Endothelial cell of umbilical vein (primary cell): ENCODE data around the gene ATRIP. TPM values are rescaled to one million over a fixed set of nuclear protein-coding genes. Genes with fewer than 3 reads are reported as not detected.

ENCODE experiments used
- BruUV-seq: library from RNA; stranded (reverse); fragments of 400-500 nt; replicated peaks from 2 replicates; lab custom pipeline; 2021; lab: Mats Ljungman, UMichigan
- CTCF ChIA-PET: fragments of 300-600, 350-600 bp; sonication (Branson Sonifier 250); formaldehyde crosslinking; loops from one replicate; lab custom pipeline; 2021; ENCODE audit warnings: antibody characterized with exemption, inconsistent platforms; lab: Charles Lee
- POLR2A ChIA-PET: fragments of 300-600, 350-600 bp; sonication (Branson Sonifier 250); formaldehyde crosslinking; loops from one replicate; lab custom pipeline; 2021; ENCODE audit warnings: antibody characterized with exemption, inconsistent platforms; lab: Charles Lee
- DNase-seq: peaks from one replicate; pipeline ENCODE4 v3.0.0-alpha.2; 2011; ENCODE audit warnings: low read depth, low spot score
- FAIRE-seq: peaks from 2 replicates; lab custom pipeline; 2011; peaks lifted over from hg19 to GRCh38; lab: Jason Lieb, UNC
- H2AFZ ChIP-seq: 2 replicates; pipeline ENCODE4 v1.6.0; 2012; ENCODE audit warnings: low read depth, low read length, control low read depth, inconsistent platforms
- H3K27ac ChIP-seq: 2 replicates; pipeline ENCODE4 v1.5.1; 2011; ENCODE audit warnings: low read depth, mild to moderate bottlenecking, control low read depth, low read length, moderate library complexity; ENCODE audit not compliant: insufficient read depth
- H3K27me3 ChIP-seq, 2 experiments: 2 replicates each; pipeline versions ENCODE4 v1.6.0 to v1.6.1; 2011; ENCODE audit warnings: low read length in 2 of 2, mixed read lengths in 1 of 2; ENCODE audit not compliant: control insufficient read depth in 2 of 2, insufficient read depth in 2 of 2
- H3K36me3 ChIP-seq, 2 experiments: 2 replicates in 1 of 2; 3 replicates in 1 of 2; pipeline ENCODE4 v1.5.1; 2011; ENCODE audit warnings: low read length in 2 of 2, mild to moderate bottlenecking in 1 of 2, moderate library complexity in 1 of 2; ENCODE audit not compliant: control insufficient read depth in 2 of 2, insufficient read depth in 2 of 2; ENCODE audit errors: extremely low read depth in 1 of 2
- H3K4me1 ChIP-seq: 3 replicates; pipeline ENCODE4 v1.5.1; 2011; ENCODE audit warnings: mild to moderate bottlenecking, low read length; ENCODE audit not compliant: control insufficient read depth, insufficient read depth; ENCODE audit errors: extremely low read depth
- H3K4me2 ChIP-seq: 2 replicates; pipeline ENCODE4 v1.6.1; 2011; ENCODE audit warnings: low read length, control low read depth, mixed read lengths; ENCODE audit not compliant: insufficient read depth
- H3K4me3 ChIP-seq, 3 experiments: fragments of 200-600 bp in 1 of 3; sonication (generic), shearing (Covaris generic) in 1 of 3; replicated peaks in 1 of 3; 2 replicates each; pipeline ENCODE4 v1.5.1; 2011 to 2016; ENCODE audit warnings: control low read depth in 3 of 3, low read length in 3 of 3, mild to moderate bottlenecking in 2 of 3, inconsistent platforms in 1 of 3, low read depth in 1 of 3, moderate library complexity in 1 of 3; ENCODE audit not compliant: insufficient read depth in 1 of 3
- H3K79me2 ChIP-seq: 2 replicates; pipeline ENCODE4 v1.6.0; 2012; ENCODE audit warnings: low read length, inconsistent platforms; ENCODE audit not compliant: control insufficient read depth, insufficient read depth
- H3K9ac ChIP-seq: replicated peaks from 2 replicates; pipeline ENCODE3; 2011; ENCODE audit warnings: low read length, control low read depth; ENCODE audit not compliant: insufficient read depth; ENCODE audit errors: extremely low read depth
- H3K9me1 ChIP-seq: replicated peaks from 3 replicates; pipeline ENCODE4 v1.6.0; 2011; ENCODE audit warnings: mild to moderate bottlenecking, low read length; ENCODE audit not compliant: control insufficient read depth, insufficient read depth; ENCODE audit errors: extremely low read depth
- H3K9me3 ChIP-seq: replicated peaks from 2 replicates; pipeline ENCODE4 v1.5.1; 2012; ENCODE audit warnings: low read length, inconsistent platforms; ENCODE audit not compliant: control insufficient read depth, insufficient read depth
- H4K20me1 ChIP-seq: replicated peaks from 2 replicates; pipeline ENCODE3; 2011; ENCODE audit warnings: mild to moderate bottlenecking, low read length; ENCODE audit not compliant: control insufficient read depth, insufficient read depth; ENCODE audit errors: extremely low read depth
- FOS ChIP-seq: IDR thresholded peaks from 2 replicates; pipeline ENCODE4 v1.6.1; 2011; ENCODE audit warnings: mild to moderate bottlenecking, low read length, moderate library complexity, borderline replicate concordance; ENCODE audit not compliant: insufficient read depth
- JUN ChIP-seq: IDR thresholded peaks from 2 replicates; pipeline ENCODE4 v1.6.1; 2011; ENCODE audit warnings: borderline replicate concordance, low read depth; ENCODE audit not compliant: insufficient read length, insufficient read depth
- POLR2A ChIP-seq: IDR thresholded peaks from 2 replicates; pipeline ENCODE4 v1.6.1; 2012; ENCODE audit warnings: low read depth, mild to moderate bottlenecking, control low read depth, low read length
- POLR2AphosphoS5 ChIP-seq: IDR thresholded peaks from 2 replicates; pipeline ENCODE4 v1.6.1; 2012; ENCODE audit warnings: low read depth, mild to moderate bottlenecking, control low read depth, low read length, moderate library complexity; ENCODE audit not compliant: insufficient read depth
- dilution Hi-C: fragments of 300-500 bp; cut with MboI; formaldehyde crosslinking; loops from one replicate; pipeline ENCODE4 v1.15.0; 2019; ENCODE audit warnings: low sequenced_read_pairs; ENCODE audit not compliant: extremely low pct_ligation_motif_present
- intact Hi-C: fragments of 100-400 bp; cut with micrococcal nuclease; formaldehyde crosslinking; loops from one replicate; pipeline ENCODE4 v1.10.0; 2022
- polyA plus RNA-seq, 4 experiments: library from polyadenylated mRNA; depleted of rRNA in 3 of 4; stranded (reverse) in 3 of 4; unstranded in 1 of 4; fragments of >200 nt; gene quantifications; 2 replicates each; pipeline versions ENCODE4 v1.2.1 to v1.2.3, GENCODE V29; 2011 to 2012; ENCODE audit warnings: missing spikeins in 1 of 4
- total RNA-seq: library from RNA; stranded (reverse); gene quantifications from 2 replicates; pipeline ENCODE4 v1.2.3, GENCODE V29; 2021

The ATRIP gene
- total and polyA plus RNA-seq, 2 donors (not counting 3 experiments of a cell fraction or from before 2014, with no cell fraction given): 10.6 to 14.7 TPM

GRCh38 chr3:48428572-48429316, 17.8 kb upstream of the ATRIP start:
- TF ChIP-seq POLR2A: peak; percentile 49
- no peak for TF ChIP-seq JUN
- TF ChIP-seq POLR2AphosphoS5: peak; percentile 34
- no peaks in the 10 kb centered on the region for H3K27me3 ChIP-seq
- POLR2A ChIA-PET: interaction anchor here (0.6 to 1.4 kb wide), 3 partner anchors 8 to 45 kb away, joined by 3 to 5 read pairs (median 4); no protein-coding TSS in a partner anchor
- DNase-seq (peak; percentile 41), FAIRE-seq (peak; percentile 72)
- no TSS peak for BruUV-seq
- peak overlapping the region; percentile 86 for H2AFZ ChIP-seq
- H3K4me2 ChIP-seq: peak overlapping the region; percentile 56
- H3K27ac ChIP-seq: peak overlapping the region; percentile 33
- H3K9me3 ChIP-seq: no peaks in the 10 kb centered on the region
- CTCF ChIA-PET: interaction anchor here (2.3 to 10.4 kb wide), 3 partner anchors 29 to 234 kb away, joined by 9 to 723 read pairs (median 94); no protein-coding TSS in a partner anchor
- no peaks in the 10 kb centered on the region for H3K79me2 ChIP-seq
- H4K20me1 ChIP-seq: no peaks in the 10 kb centered on the region
- peak overlapping the region; percentile 75 for H3K9ac ChIP-seq
- dilution Hi-C loops: no loop called here
- no peaks in the 10 kb centered on the region for H3K9me1 ChIP-seq
- peaks cover 0 to 9% of the 10 kb centered on the region in 2 experiments for H3K36me3 ChIP-seq
- peak overlapping the region; percentile 49 to 74 (median 62) for H3K4me3 ChIP-seq
- intact Hi-C loops: no loop called here
- peaks cover 10% of the 10 kb centered on the region for H3K4me1 ChIP-seq

GRCh38 chr3:48429317-48429959, 17.1 kb upstream of the ATRIP start:
- peak overlapping the region; percentile 33 for H3K27ac ChIP-seq
- no peaks in the 10 kb centered on the region for H3K27me3 ChIP-seq

More at GRCh38 chr3:48429317-48429959, 17.1 kb upstream of the ATRIP start:
- FAIRE-seq (no peak), DNase-seq (peak; percentile 28)
- TF ChIP-seq FOS (no peak), POLR2A (peak; percentile 55)
- peaks cover 0 to 9% of the 10 kb centered on the region in 2 experiments for H3K36me3 ChIP-seq
- no peaks in the 10 kb centered on the region for H4K20me1 ChIP-seq
- POLR2A ChIA-PET: interaction anchor here (1.4 kb wide), 1 partner anchor 11 kb away, joined by 5 read pairs; no protein-coding TSS in a partner anchor
- dilution Hi-C loops (no loop called here), intact Hi-C loops (no loop called here)
- peaks cover 10% of the 10 kb centered on the region for H3K4me1 ChIP-seq
- peak overlapping the region; percentile 49 to 74 (median 62) for H3K4me3 ChIP-seq
- no peaks in the 10 kb centered on the region for H3K9me1 ChIP-seq
- H2AFZ ChIP-seq: peak overlapping the region; percentile 86
- no peaks in the 10 kb centered on the region for H3K9me3 ChIP-seq
- BruUV-seq: no TSS peak
- CTCF ChIA-PET: interaction anchor here (2.3 to 10.4 kb wide), 3 partner anchors 29 to 235 kb away, joined by 9 to 723 read pairs (median 94); no protein-coding TSS in a partner anchor
- peak overlapping the region; percentile 75 for H3K9ac ChIP-seq
- no peaks in the 10 kb centered on the region for H3K79me2 ChIP-seq
- H3K4me2 ChIP-seq: peak overlapping the region; percentile 53
